Measurements from ENCODE around the gene DOK6.
"Not testable (repeated sequence)": the region's sequence is repeated elsewhere in the genome, so short reads cannot be mapped to it uniquely, and the experiment has no call there.

DOK6 gene

DNA sequence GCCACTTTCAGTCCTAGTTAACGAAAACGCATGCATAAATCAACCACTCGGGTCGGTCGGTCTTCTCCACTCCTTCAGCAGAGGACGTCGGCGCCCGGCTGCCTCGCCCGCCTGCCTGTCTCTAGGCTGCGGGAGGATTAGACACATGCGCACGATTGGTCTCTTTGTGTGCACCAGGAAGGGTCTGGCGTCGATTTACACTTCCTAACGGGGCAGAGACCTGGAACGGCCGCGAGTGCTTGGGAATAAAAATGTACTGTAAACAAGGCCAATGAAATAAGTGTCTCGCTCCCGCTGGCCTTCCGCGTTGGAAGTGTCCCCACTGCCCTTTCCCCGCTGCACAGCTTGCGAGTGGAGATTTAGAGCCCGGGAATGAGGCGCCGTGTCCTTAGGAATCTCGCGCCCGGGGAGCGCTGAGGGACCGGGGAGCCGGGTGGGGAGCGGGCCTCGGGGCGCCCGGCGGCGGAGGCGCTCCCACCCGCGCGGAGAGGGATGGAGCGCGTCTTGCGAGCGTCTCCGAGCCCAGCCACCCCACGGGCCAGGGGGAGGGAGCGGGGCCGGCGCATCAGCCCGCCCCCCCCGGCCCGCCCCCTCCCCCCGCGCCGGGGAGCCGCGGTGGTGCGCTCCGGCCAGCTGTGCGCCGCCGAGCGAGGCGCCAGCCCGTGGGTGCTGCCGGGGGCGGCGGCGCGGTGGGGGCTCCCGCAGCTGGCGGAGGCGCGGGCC is at the start of gene DOK6:
TSS of gene DOK6 (plus strand) at position 636 of the 723 bp plus-strand sequence.
- in situ Hi-C loops (cut with MboI; ENCODE audit: low sequenced_read_pairs): no loop called here
- no peaks in the 10 kb centered on the region for H3K4me1 ChIP-seq
- no peaks in the 10 kb centered on the region for H3K36me3 ChIP-seq (replicated peaks)
- no peaks in the 10 kb centered on the region for H3K9me3 ChIP-seq
- no peak within 1 kb of the TSS for H3K4me3 ChIP-seq
- DNase-seq (ENCODE audit: low spot score in 2 of 2): peak in 1 of 2 experiments; percentile 21
- H3K27me3 ChIP-seq (ENCODE audit: low read depth): no peaks in the 10 kb centered on the region

DNA sequence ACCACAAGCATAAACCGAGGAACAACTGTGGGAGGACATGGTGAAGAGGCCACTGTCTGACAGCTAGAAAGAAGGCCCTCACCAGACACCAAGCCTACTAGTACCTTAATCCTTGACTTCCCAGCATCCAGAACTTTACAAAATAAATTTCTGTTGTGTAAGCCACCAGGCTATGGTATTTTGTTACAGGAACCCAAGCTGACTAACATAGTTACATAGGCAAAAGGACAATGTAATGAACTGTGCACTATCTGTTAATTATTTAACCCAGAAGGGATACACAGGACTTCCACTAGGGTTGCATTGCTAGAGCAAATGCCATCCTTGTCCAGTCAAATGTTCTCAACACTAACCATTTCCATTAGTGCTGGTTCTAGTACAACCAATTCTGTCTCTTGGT is 47.7 kb upstream of the DOK6 start:
- in situ Hi-C loops (cut with MboI; ENCODE audit: low sequenced_read_pairs): no loop called here
- no peaks in the 10 kb centered on the region for H3K9me3 ChIP-seq

DNA sequence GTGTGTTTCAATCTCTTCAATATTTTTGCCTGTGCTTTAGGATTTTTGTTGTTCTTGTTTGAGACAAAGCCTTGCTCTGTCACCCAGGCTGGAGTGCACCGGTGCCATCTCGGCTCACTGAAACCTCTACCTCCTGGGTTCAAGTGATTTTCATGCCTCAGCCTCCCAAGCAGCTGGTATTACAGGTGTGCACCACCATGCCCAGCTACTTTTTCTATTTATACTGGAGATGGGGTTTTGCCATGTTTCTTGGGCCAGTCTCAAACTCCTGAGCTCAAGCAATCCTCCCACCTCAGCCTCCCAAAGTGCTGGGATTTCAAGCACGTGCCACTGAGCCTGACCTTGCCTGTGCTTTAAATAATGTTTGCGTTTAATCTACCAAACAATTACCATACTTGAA is 43.1 kb upstream of the DOK6 start:
- no peaks in the 10 kb centered on the region for H3K36me3 ChIP-seq (replicated peaks)
- H3K4me1 ChIP-seq: no peaks in the 10 kb centered on the region
- in situ Hi-C loops (cut with MboI; ENCODE audit: low sequenced_read_pairs): no loop called here
- H3K9me3 ChIP-seq: peaks cover 2% of the 10 kb centered on the region; the same call in 1 of the 2 replicates
- no peak overlapping the region for H3K4me3 ChIP-seq
- no peak for DNase-seq (ENCODE audit: low spot score in 2 of 2)
- no peaks in the 10 kb centered on the region for H3K27me3 ChIP-seq (ENCODE audit: low read depth)

More for the DNA sequence above, 47.7 kb upstream of the DOK6 start:
- H3K4me1 ChIP-seq: no peaks in the 10 kb centered on the region
- H3K36me3 ChIP-seq (replicated peaks): no peaks in the 10 kb centered on the region
- H3K4me3 ChIP-seq: no peak overlapping the region
- no peaks in the 10 kb centered on the region for H3K27me3 ChIP-seq (ENCODE audit: low read depth)
- no peak for DNase-seq (ENCODE audit: low spot score in 2 of 2)

DNA sequence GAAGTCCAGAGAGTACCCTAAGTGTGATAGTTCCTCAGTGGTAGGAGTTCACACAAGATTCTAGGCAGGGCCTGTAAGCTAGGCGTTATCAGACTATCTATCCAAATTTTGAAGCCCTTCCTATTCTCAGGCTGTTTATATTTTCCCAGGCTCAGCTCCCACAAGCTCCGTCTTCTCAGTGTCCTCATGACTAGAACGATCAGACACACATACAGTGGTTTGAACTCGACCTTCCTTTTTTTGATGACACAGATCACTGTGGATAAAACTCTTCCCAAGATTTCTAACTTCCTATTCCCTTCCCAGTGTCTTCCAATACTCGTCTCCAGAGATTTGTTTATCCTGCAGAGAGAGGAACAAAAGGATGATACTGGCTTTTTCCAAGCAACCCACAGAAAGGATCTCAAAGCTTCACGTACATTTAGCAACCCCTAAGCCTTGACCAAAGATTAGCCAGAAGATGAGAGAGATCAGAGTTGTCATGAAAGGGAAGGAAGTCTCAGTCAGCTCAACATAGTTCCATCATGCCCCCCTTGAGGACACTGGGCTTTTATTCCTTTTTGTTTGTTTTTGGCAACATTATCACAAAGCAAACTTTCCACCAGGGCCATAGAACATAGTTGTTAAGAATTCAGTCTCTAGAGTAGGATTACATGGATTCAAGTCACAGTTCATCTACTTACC is 42.3 kb upstream of the DOK6 start:
- Histone ChIP-seq H3K4me1 (no peaks in the 10 kb centered on the region), H3K4me3 (no peak overlapping the region), H3K36me3 (replicated peaks) (no peaks in the 10 kb centered on the region), H3K27me3 (ENCODE audit: low read depth) (no peaks in the 10 kb centered on the region), H3K9me3 (peaks cover 2% of the 10 kb centered on the region; the same call in 1 of the 2 replicates)
- in situ Hi-C loops (cut with MboI; ENCODE audit: low sequenced_read_pairs): no loop called here
- no peak for DNase-seq (ENCODE audit: low spot score in 2 of 2)

DNA sequence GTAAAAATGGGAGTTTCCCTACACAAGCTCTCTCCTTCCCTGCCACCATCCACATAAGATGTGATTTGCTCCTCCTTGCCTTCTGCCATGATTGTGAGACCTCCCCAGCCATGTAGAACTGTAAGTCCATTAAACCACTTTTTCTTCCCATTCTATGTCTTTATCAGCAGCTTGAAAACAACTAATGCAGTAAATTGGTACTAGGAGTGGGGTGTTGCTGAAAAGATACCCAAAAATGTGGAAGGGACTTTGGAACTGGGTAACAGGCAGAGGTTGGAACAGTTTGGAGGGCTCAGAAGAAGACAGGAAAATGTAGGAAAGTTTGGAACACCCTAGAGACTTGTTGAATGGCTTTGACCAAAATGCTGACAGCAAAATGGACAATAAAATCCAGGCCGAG is 40.9 kb upstream of the DOK6 start:
- H3K4me1 ChIP-seq; DNase-seq (ENCODE audit: low spot score in 2 of 2); H3K27me3 ChIP-seq (ENCODE audit: low read depth); H3K4me3 ChIP-seq; in situ Hi-C loops (cut with MboI; ENCODE audit: low sequenced_read_pairs); H3K9me3 ChIP-seq; H3K36me3 ChIP-seq (replicated peaks): not testable (repeated sequence)

DNA sequence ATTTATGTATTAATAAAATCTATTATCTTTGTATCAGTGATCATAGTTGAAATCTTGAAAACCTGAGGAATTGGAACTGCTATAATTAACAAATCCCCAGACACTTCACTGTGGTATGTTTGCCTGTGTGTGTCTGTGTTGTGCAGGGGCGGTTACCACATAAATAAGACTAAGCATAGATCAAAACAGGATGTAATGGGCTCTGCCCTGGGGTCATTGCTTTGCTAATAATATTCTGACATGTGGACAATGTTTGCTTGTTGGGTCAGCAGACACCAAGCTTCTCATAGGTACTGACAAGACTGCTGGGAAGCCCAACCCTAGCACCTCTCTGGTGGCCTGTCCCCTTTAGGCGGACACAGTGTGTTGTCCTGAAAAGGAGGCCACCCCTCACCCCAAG is 35.8 kb upstream of the DOK6 start:
- H3K9me3 ChIP-seq: no peaks in the 10 kb centered on the region; the same call in 1 of the 2 replicates
- H3K4me1 ChIP-seq: no peaks in the 10 kb centered on the region
- no peak overlapping the region for H3K4me3 ChIP-seq
- in situ Hi-C loops (cut with MboI; ENCODE audit: low sequenced_read_pairs): no loop called here
- no peak for DNase-seq (ENCODE audit: low spot score in 2 of 2)
- no peaks in the 10 kb centered on the region for H3K36me3 ChIP-seq (replicated peaks)
- no peaks in the 10 kb centered on the region; the same call in 1 of the 2 replicates for H3K27me3 ChIP-seq (ENCODE audit: low read depth)

DNA sequence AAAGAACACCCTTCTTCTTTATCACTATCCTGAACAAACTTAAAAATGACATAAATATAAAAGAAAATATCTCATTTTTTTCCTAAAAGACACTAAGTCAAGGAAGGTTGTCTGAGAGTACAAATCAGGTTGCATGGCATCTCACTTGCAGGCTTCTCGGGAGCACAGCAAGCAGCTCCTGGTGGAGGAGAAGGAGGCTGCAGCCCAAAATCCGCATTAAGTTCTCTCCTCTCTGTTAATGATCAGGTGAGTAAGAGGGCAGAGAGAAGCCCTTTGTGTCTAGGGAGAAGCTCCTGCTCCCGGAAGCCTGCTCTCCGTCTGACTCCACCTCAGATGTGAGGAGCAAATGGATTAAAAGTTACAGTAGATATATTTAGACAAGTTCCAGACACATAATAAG is 35.0 kb upstream of the DOK6 start:
- H3K4me1 ChIP-seq: no peaks in the 10 kb centered on the region
- no peak for DNase-seq (ENCODE audit: low spot score in 2 of 2)
- H3K9me3 ChIP-seq: no peaks in the 10 kb centered on the region
- H3K36me3 ChIP-seq (replicated peaks): no peaks in the 10 kb centered on the region
- in situ Hi-C loops (cut with MboI; ENCODE audit: low sequenced_read_pairs): no loop called here
- H3K4me3 ChIP-seq: no peak overlapping the region
- no peaks in the 10 kb centered on the region; the same call in 1 of the 2 replicates for H3K27me3 ChIP-seq (ENCODE audit: low read depth)

DNA sequence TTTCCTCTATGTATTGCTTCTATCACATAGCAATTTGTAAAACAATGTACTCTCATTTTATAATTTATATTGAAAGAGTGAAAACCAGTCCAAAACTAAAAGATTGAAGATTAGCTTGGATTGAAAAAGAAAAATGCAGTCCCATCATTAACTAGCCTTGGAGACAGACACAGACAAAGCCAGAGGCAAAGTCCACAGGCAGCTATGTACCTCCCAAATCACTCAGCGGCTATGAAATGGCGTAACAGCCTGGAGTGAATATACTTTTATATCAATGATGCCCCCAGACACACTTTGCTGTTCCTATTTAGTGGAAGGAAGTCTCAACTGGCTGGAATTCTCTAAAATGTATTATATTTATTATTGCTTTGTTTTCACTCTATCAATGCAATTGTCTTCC is 33.6 kb upstream of the DOK6 start:
- H3K4me3 ChIP-seq: no peak overlapping the region
- in situ Hi-C loops (cut with MboI; ENCODE audit: low sequenced_read_pairs): no loop called here
- no peaks in the 10 kb centered on the region for H3K9me3 ChIP-seq
- no peaks in the 10 kb centered on the region for H3K4me1 ChIP-seq
- DNase-seq (ENCODE audit: low spot score in 2 of 2): no peak
- H3K27me3 ChIP-seq (ENCODE audit: low read depth): no peaks in the 10 kb centered on the region; the same call in 1 of the 2 replicates
- H3K36me3 ChIP-seq (replicated peaks): no peaks in the 10 kb centered on the region

DNA sequence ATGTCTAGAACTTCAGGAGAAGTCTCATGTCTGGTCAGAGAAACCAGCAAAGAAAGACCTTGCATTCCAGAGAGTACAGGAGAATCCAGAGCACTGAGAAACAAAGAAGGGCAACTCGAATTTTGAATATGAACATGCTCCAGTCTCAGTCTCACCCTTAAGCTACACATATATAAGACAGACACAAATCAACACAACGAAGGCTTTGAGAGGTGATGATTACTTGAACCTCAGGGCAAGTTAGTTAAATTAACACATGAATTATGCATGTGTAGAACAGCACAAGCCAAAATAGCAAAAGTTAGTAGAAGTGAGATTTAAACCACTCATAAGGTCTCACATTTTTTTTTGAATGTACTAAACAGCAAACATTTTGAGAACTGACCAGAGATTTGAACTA is 29.0 kb upstream of the DOK6 start:
- no peaks in the 10 kb centered on the region; the same call in 1 of the 2 replicates for H3K27me3 ChIP-seq (ENCODE audit: low read depth)
- H3K4me1 ChIP-seq: no peaks in the 10 kb centered on the region
- in situ Hi-C loops (cut with MboI; ENCODE audit: low sequenced_read_pairs): no loop called here
- no peaks in the 10 kb centered on the region for H3K36me3 ChIP-seq (replicated peaks)
- no peaks in the 10 kb centered on the region for H3K9me3 ChIP-seq
- DNase-seq (ENCODE audit: low spot score in 2 of 2): no peak
- no peak overlapping the region for H3K4me3 ChIP-seq

DNA sequence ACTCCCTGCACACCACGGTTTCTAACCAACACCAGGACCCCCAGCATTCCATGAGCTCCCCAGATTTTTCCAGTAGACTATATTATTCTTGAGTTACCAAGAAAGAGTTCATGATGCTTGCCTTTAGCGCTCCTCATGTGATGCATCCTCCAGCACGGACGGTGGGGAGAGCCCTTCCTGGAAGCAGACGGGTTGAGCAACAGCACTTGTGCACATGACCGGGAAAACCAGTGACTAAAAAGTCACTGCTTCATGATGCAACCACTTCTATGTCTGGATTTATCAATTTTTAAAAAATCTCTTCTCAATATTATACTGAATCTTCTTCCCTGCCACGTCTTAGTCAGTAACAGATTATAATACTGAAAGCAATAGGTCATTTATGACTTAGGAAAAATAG is 20.4 kb upstream of the DOK6 start:
- no peaks in the 10 kb centered on the region for H3K27me3 ChIP-seq (ENCODE audit: low read depth)
- H3K36me3 ChIP-seq (replicated peaks): no peaks in the 10 kb centered on the region
- no peaks in the 10 kb centered on the region for H3K4me1 ChIP-seq
- in situ Hi-C loops (cut with MboI; ENCODE audit: low sequenced_read_pairs): loop anchor here (25.0 kb wide), 1 partner anchor 107 kb away; no protein-coding TSS in a partner anchor
- no peaks in the 10 kb centered on the region for H3K9me3 ChIP-seq
- H3K4me3 ChIP-seq: no peak overlapping the region
- no peak for DNase-seq (ENCODE audit: low spot score in 2 of 2)

DNA sequence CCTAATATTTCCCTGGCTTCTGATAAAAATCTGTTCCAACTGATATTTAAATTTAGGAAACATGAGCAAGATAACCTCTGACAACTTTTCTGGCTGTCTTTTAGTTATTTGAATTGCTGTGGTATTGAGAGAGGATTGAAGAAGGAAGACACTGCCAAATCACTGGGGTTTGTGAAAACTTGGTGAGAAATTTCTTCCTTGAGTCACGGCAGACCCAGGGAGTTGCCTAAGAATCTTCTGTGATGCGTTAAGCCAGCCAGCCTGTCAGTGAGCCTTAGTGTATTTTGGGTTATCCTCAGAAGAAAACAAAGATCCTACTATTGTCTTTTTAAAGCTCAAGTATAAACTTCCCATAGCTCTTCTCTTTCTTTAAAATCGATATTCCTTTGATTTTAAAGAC is 17.5 kb upstream of the DOK6 start:
- DNase-seq (ENCODE audit: low spot score in 2 of 2): no peak
- in situ Hi-C loops (cut with MboI; ENCODE audit: low sequenced_read_pairs): loop anchor here (25.0 kb wide), 1 partner anchor 104 kb away; no protein-coding TSS in a partner anchor
- H3K9me3 ChIP-seq: no peaks in the 10 kb centered on the region
- H3K27me3 ChIP-seq (ENCODE audit: low read depth): no peaks in the 10 kb centered on the region
- no peaks in the 10 kb centered on the region for H3K4me1 ChIP-seq
- no peak overlapping the region for H3K4me3 ChIP-seq
- H3K36me3 ChIP-seq (replicated peaks): no peaks in the 10 kb centered on the region

DNA sequence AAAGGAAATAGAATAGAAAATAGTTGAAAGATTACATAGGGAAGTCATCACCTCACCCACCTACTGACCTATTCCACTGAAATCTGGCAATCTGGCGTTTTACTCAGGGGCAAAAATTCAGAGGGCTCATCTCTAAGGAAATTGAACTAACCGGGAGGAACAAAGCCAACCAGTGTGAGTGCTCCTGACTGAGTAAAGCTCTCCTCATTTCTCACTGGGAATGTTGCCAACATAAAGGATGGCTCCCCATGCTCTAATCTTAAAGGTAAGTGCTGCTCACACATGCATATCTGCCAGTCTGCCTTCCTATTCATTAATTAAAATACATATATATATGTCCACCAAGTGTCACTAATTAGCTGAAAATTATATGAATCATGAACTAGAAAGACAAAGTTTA is 13.5 kb upstream of the DOK6 start:
- in situ Hi-C loops (cut with MboI; ENCODE audit: low sequenced_read_pairs): loop anchor here (25.0 kb wide), 1 partner anchor 100 kb away; no protein-coding TSS in a partner anchor

DNA sequence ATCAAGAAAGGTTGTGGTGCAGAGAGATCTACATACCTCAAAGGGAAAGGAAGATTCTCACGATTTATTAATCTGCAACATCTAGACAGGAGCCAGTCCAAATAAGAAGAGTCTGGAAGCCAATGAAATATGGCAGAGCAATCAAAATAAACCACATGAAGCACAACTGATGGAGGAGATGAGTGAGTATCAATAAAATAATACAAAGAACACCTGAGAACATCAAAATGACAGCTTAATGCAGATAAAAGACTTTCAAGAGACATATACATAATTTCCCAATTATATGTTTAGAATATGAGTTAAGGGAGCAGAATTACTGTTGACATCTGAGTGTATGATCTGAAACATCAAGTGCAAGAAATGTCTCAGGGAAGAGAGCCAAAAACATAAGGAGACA is 12.5 kb upstream of the DOK6 start:
- H3K36me3 ChIP-seq (replicated peaks): no peaks in the 10 kb centered on the region
- DNase-seq (ENCODE audit: low spot score in 2 of 2): no peak
- H3K9me3 ChIP-seq: no peaks in the 10 kb centered on the region
- H3K4me1 ChIP-seq: no peaks in the 10 kb centered on the region
- in situ Hi-C loops (cut with MboI; ENCODE audit: low sequenced_read_pairs): loop anchor here (25.0 kb wide), 1 partner anchor 99 kb away; no protein-coding TSS in a partner anchor
- no peaks in the 10 kb centered on the region for H3K27me3 ChIP-seq (ENCODE audit: low read depth)
- no peak overlapping the region for H3K4me3 ChIP-seq

More for the DNA sequence above, 13.5 kb upstream of the DOK6 start:
- no peak for DNase-seq (ENCODE audit: low spot score in 2 of 2)
- Histone ChIP-seq H3K4me1 (no peaks in the 10 kb centered on the region), H3K36me3 (replicated peaks) (no peaks in the 10 kb centered on the region), H3K4me3 (no peak overlapping the region), H3K27me3 (ENCODE audit: low read depth) (no peaks in the 10 kb centered on the region), H3K9me3 (no peaks in the 10 kb centered on the region)

DNA sequence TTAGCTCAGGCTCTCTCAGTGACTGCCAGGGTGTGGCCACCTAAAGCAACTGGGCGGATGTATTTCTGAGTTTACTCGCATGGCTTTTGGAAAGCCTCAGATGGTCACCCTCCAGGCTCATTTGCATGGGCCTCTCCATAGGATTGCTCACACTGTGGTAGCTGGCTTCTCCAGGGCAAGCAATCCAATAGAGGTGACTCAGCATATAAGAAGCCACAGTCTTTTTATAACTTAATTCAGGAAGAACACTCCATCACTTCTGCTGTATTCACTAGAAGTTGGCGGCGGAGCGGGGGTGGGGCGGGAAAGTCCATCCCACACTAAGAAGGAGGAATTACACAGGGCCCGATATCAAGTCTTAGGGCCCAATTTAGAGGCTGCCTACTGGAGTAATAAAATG is 3.6 kb upstream of the DOK6 start:
- H3K4me3 ChIP-seq: no peak overlapping the region
- no peaks in the 10 kb centered on the region for H3K36me3 ChIP-seq (replicated peaks)
- no peaks in the 10 kb centered on the region for H3K9me3 ChIP-seq
- no peaks in the 10 kb centered on the region for H3K27me3 ChIP-seq (ENCODE audit: low read depth)
- in situ Hi-C loops (cut with MboI; ENCODE audit: low sequenced_read_pairs): loop anchor here (25.0 kb wide), 1 partner anchor 90 kb away; no protein-coding TSS in a partner anchor
- DNase-seq (ENCODE audit: low spot score in 2 of 2): no peak
- H3K4me1 ChIP-seq: no peaks in the 10 kb centered on the region
